DOHH2 (cell line): ENCODE data around the gene TAPBPL.

Experiments
- H3F3A ChIP-seq: fragments of 200-600 bp; sonication (generic), shearing (Covaris generic); 2 replicates; pipeline ENCODE4 v1.6.0; 2016; ENCODE audit warnings: antibody characterized with exemption, mild to moderate bottlenecking; ENCODE audit not compliant: control insufficient read depth, insufficient read depth
- H3K27ac ChIP-seq: fragments of 200-600 bp; sonication (generic); 2 replicates; pipeline ENCODE4 v1.5.1; 2014; ENCODE audit warnings: low read depth, mild to moderate bottlenecking, low read length, moderate library complexity
- H3K27me3 ChIP-seq: fragments of 200-600 bp; sonication (generic); 2 replicates; pipeline ENCODE4 v1.6.1; 2014; ENCODE audit warnings: mild to moderate bottlenecking, low read length, mixed read lengths; ENCODE audit not compliant: control insufficient read depth
- H3K36me3 ChIP-seq: fragments of 200-600 bp; sonication (generic); 2 replicates; pipeline ENCODE4 v1.6.1; 2014; ENCODE audit warnings: mild to moderate bottlenecking, low read length, moderate library complexity, mixed read lengths; ENCODE audit not compliant: control insufficient read depth
- H3K4me1 ChIP-seq: fragments of 200-600 bp; sonication (generic); 2 replicates; pipeline ENCODE4 v1.6.1; 2014; ENCODE audit warnings: mild to moderate bottlenecking, low read length, mixed read lengths; ENCODE audit not compliant: control insufficient read depth
- H3K4me2 ChIP-seq: fragments of 200-600 bp; sonication (generic); 2 replicates; pipeline ENCODE4 v1.6.0; 2014; ENCODE audit warnings: mild to moderate bottlenecking, low read length, moderate library complexity
- H3K4me3 ChIP-seq: fragments of 200-600 bp; sonication (generic); 2 replicates; pipeline ENCODE4 v1.5.1; 2014; ENCODE audit warnings: mild to moderate bottlenecking, low read length, mixed read lengths
- H3K79me2 ChIP-seq: fragments of 200-600 bp; sonication (generic); 2 replicates; pipeline ENCODE4 v1.6.1; 2014; ENCODE audit warnings: mild to moderate bottlenecking, low read length, mixed read lengths; ENCODE audit not compliant: control insufficient read depth
- H3K9me2 ChIP-seq: fragments of 200-600 bp; sonication (generic); replicated peaks from 2 replicates; pipeline ENCODE4 v1.6.1; 2014; ENCODE audit warnings: mild to moderate bottlenecking, low read length, mixed read lengths; ENCODE audit not compliant: control insufficient read depth
- H3K9me3 ChIP-seq: fragments of 200-600 bp; sonication (generic); 2 replicates; pipeline ENCODE4 v1.6.1; 2014; ENCODE audit warnings: antibody characterized with exemption, low read length, mixed read lengths; ENCODE audit not compliant: control insufficient read depth, insufficient read depth
- H4K20me1 ChIP-seq: fragments of 200-600 bp; sonication (generic); 2 replicates; pipeline ENCODE4 v1.6.0; 2014; ENCODE audit warnings: low read depth, mild to moderate bottlenecking, antibody characterized with exemption, low read length, moderate library complexity; ENCODE audit not compliant: control insufficient read depth, insufficient read depth
- EZH2phosphoT487 ChIP-seq: fragments of 200-600 bp; sonication (generic); IDR thresholded peaks from 2 replicates; pipeline ENCODE4 v1.6.1; 2017; ENCODE audit warnings: borderline replicate concordance, mild to moderate bottlenecking, antibody characterized with exemption, low read length, moderate library complexity, mixed read lengths
- TF ChIP-seq, protein P1 (sequence below): fragments of 200-600 bp; sonication (generic); IDR thresholded peaks from one replicate; pipeline ENCODE4 v1.5.1; 2014; ENCODE audit warnings: antibody characterized with exemption, mild to moderate bottlenecking, low read depth, low read length; ENCODE audit not compliant: poor library complexity, severe bottlenecking

Gene TAPBPL

DNA sequence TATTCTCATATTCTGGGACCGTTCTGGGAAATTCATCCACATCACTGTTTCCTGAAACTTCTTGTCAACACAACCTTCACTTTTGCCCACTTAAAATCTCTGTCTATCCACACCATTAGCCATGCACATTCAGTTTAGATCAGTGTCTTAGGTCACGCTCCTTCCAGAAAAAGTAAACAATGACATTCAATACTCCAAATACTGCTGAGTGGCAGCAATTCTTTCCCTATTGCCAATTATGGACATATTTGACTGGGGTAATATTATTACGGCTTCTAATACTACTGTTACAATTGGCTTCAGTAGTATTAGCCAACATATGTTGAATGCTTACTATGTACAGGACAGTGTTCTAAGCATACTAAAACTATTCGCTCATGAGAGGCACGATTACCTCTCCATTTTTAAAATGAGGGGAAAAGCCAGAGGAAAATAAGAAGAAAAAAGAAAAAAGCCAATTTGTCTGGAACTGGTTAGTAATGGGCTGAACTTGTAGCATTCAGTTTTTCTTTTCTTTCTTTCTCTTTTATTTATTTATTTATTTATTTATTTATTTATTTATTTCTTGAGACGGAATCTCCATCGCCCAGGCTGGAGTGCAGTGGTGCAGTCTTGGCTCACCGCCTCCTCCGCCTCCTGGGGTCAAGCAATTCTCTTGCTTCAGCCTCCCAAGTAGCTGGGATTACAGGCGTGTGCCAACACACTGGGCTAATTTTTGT lies 44.4 kb upstream of the TAPBPL start:
- H3K4me2 ChIP-seq = no peak overlapping the region
- H3K4me1 ChIP-seq = no peaks in the 10 kb centered on the region
- no peaks in the 10 kb centered on the region for H3K79me2 ChIP-seq
- TF ChIP-seq, protein P1, sequence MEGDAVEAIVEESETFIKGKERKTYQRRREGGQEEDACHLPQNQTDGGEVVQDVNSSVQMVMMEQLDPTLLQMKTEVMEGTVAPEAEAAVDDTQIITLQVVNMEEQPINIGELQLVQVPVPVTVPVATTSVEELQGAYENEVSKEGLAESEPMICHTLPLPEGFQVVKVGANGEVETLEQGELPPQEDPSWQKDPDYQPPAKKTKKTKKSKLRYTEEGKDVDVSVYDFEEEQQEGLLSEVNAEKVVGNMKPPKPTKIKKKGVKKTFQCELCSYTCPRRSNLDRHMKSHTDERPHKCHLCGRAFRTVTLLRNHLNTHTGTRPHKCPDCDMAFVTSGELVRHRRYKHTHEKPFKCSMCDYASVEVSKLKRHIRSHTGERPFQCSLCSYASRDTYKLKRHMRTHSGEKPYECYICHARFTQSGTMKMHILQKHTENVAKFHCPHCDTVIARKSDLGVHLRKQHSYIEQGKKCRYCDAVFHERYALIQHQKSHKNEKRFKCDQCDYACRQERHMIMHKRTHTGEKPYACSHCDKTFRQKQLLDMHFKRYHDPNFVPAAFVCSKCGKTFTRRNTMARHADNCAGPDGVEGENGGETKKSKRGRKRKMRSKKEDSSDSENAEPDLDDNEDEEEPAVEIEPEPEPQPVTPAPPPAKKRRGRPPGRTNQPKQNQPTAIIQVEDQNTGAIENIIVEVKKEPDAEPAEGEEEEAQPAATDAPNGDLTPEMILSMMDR = no peak
- TF ChIP-seq EZH2phosphoT487 = no peak
- no peaks in the 10 kb centered on the region for H3K9me2 ChIP-seq
- H4K20me1 ChIP-seq = no peaks in the 10 kb centered on the region
- no peaks in the 10 kb centered on the region for H3K9me3 ChIP-seq
- H3K27ac ChIP-seq = no peak overlapping the region
- peaks cover 12% of the 10 kb centered on the region; the same call in 1 of the 2 replicates for H3K27me3 ChIP-seq
- no peak overlapping the region for H3K4me3 ChIP-seq
- no peaks in the 10 kb centered on the region for H3K36me3 ChIP-seq
- H3F3A ChIP-seq = no peaks in the 10 kb centered on the region

DNA sequence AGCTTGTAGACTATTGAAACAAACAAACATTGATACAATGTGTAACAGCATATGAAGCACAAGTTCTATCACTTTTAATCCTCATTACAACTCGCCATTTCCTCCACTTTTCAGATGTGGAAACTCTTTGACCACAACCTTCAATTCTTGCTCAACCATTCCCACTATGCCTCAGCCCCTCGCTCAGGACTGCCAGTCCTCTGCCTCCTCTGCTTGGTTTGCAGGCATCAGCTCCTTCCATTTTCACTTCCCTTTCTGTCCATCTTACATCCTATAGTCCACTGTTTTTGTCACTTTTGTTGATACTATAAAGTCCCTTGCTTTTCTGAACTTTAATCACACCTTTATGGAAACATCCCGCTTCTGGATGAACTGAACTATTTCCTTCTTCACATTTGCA lies 35.2 kb upstream of the TAPBPL start:
- Histone ChIP-seq H3K27ac (no peak overlapping the region), H3K4me2 (no peak overlapping the region), H3K36me3 (no peaks in the 10 kb centered on the region), H3F3A (0 out of 2 replicates have a peak, but pooled peaks cover 2% of the 10 kb centered on the region), H3K79me2 (no peaks in the 10 kb centered on the region), H3K9me2 (no peaks in the 10 kb centered on the region), H3K4me3 (no peak overlapping the region), H3K9me3 (no peaks in the 10 kb centered on the region), H4K20me1 (no peaks in the 10 kb centered on the region), H3K27me3 (peaks cover 3% of the 10 kb centered on the region), H3K4me1 (peaks cover 11% of the 10 kb centered on the region)
- no peak for TF ChIP-seq EZH2phosphoT487
- TF ChIP-seq, protein P1 = no peak

DNA sequence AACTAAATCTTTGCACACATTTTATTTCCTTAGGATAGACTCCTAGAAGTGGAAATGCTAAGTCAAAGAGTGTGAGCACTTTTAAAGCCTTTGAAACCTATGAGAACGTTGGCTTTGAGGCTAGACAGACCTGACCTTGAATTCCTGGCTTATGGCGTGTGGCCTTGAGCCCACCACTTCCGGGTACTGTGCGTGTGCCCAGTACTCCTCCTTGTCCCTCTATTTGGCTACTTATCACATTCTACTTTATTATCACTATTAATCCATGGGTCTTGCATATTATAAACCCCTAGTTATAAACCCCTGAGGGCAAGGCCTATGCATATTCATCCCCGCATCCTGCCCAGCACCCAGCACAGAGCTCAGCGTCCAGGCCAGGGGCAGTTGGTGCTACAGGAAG lies 33.0 kb upstream of the TAPBPL start:
- no peak overlapping the region for H3K4me3 ChIP-seq
- H3K36me3 ChIP-seq = no peaks in the 10 kb centered on the region
- H3F3A ChIP-seq = 0 out of 2 replicates have a peak, but pooled peaks cover 2% of the 10 kb centered on the region
- H3K9me2 ChIP-seq = no peaks in the 10 kb centered on the region
- H3K4me1 ChIP-seq = peaks cover 19% of the 10 kb centered on the region
- no peaks in the 10 kb centered on the region for H3K9me3 ChIP-seq
- H3K27ac ChIP-seq = no peak overlapping the region
- TF ChIP-seq, protein P1 = no peak
- TF ChIP-seq EZH2phosphoT487 = no peak
- peaks cover 3% of the 10 kb centered on the region for H3K27me3 ChIP-seq
- H4K20me1 ChIP-seq = no peaks in the 10 kb centered on the region
- H3K79me2 ChIP-seq = no peaks in the 10 kb centered on the region
- no peak overlapping the region for H3K4me2 ChIP-seq
